Posterior cingulate gyrus (tissue), 11 donors: Measurements from ENCODE around the gene FUS.

Source experiments
- DNase-seq, 10 donors: peaks; one replicate each; pipeline versions ENCODE4 v3.0.0 to v3.0.0-alpha.2; 2020 to 2021; ENCODE audit warnings: mixed read lengths in 3 of 10
- intact Hi-C: fragments of 100-400 bp; cut with DNase I; formaldehyde crosslinking; loops from one replicate; pipeline ENCODE4 v1.15.1; 2023

Gene FUS

DNA sequence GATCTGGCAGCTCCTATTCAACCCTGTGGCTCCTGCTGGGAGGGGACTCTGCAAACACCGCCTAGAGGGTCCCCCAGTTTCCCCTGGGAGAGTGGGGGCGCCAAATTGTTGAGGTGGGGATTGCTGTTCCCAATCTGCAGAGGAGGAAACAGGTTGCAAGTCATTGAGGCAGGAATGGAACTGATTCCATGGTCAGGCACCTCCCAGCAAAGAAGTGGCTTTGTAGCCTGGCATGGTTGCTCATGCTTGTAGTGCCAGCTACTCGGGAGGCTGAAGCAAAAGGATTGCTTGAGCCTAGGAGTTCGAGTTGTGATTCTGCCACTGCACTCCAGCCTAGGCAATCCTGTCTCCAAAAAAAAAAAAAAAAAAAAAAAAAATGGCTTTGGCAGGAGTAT lies 37.2 kb downstream of the FUS start:
- no peak for DNase-seq
- intact Hi-C loops: no loop called here

DNA sequence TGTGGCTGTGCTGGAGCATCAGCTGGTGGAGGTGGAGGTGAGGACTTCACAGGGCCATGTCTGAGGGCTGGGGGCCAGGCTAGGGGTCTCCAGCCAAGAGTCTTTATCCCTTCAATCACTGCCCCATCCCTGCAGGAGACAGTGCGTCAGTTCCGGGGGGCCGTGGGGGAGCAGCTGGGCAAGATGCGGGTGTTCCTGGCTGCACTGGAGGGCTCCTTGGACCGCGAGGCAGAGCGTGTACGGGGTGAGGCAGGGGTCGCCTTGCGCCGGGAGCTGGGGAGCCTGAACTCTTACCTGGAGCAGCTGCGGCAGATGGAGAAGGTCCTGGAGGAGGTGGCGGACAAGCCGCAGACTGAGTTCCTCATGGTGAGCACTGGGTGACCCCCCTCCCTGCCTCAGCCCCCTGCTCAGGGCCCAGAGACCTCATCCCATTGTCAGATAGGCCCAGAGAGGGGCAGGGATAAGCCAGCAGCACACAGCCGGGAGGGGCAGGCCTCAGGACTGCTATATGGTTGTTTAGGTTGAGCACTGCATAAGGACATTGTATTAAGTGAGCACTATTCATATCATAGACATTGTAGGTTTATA lies 39.3 kb downstream of the FUS start:
- DNase-seq: peak in 3 of 10 donors; percentile 25 to 77 (median 74)
- intact Hi-C loops: no loop called here

DNA sequence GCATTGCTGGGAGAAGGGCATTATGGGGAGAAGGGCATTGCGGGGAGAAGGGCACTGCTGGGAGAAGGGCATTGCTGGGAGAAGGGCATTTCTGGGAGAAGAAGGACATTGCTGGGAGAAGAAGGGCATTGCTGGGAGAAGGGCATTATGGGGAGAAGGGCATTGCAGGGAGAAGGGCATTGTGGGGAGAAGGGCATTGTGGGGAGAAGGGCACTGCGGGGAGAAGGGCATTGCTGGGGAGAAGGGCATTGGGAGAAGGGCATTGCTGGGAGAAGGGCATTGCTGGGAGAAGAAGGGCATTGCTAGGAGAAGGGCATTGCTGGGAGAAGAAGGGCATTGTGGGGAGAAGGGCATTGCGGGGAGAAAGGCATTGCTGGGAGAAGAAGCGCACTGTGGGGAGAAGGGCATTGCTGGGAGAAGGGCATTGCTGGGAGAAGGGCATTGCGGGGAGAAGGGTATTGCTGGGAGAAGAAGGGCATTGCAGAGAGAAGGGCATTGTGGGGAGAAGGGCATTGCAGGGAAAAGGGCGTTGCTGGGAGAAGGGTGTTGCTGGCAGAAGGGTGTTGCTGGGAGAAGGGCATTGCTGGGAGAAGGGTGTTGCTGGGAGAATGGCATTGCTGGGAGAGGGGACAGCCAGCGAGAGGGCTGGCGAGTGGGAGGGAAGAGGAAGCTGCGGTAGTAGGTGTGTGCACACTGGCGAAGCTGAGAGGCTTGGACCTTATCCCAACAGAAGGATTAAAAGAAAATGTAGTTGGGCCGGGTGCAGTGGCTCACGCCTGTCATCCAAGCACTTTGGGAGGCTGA lies 41.6 kb downstream of the FUS start:
- peak in 3 of 10 donors; percentile 33 to 64 (median 62) for DNase-seq
- intact Hi-C loops: no loop called here

DNA sequence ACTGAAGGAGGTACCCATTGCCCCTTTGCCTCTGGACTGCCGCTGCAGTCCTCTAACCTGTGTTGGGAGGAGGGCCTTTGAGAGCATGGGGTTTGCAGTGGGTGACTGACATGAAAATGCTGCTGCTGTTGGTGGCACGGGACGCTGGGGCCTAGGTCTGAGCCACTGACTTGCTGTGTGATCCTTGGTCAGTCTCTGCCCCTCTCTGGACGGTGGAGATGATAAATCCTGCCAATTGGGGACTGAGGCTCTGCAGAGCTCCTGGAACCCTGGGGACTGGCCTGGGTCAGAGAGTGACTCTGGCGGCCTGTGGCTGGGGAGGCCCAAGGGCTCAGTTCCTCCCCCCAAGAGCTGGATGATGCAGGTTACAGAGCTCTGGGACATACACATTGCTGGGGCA lies 43.1 kb downstream of the FUS start:
- intact Hi-C loops: no loop called here
- DNase-seq: peak in 3 of 10 donors; percentile 33 to 55 (median 50)

DNA sequence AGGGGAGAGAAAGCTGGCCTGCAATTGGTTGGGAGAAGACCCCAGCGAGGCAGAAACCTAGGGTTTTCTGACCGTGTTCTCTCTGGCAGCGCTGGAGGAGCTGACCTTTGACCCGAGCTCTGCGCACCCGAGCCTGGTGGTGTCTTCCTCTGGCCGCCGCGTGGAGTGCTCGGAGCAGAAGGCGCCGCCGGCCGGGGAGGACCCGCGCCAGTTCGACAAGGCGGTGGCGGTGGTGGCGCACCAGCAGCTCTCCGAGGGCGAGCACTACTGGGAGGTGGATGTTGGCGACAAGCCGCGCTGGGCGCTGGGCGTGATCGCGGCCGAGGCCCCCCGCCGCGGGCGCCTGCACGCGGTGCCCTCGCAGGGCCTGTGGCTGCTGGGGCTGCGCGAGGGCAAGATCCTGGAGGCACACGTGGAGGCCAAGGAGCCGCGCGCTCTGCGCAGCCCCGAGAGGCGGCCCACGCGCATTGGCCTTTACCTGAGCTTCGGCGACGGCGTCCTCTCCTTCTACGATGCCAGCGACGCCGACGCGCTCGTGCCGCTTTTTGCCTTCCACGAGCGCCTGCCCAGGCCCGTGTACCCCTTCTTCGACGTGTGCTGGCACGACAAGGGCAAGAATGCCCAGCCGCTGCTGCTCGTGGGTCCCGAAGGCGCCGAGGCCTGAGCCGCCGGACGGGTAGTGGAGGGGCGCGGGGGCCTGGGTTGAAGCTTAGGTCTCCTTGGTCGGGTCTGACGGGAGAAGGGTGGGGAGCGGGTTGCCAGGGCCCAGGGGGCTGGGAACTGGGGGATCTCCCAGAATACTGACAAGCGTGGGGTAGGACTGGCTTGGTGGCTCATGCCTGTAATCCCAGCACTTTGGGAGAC lies 44.4 kb downstream of the FUS start:
- intact Hi-C loops: no loop called here
- DNase-seq: peak in 2 of 10 donors; percentile 62 to 66

DNA sequence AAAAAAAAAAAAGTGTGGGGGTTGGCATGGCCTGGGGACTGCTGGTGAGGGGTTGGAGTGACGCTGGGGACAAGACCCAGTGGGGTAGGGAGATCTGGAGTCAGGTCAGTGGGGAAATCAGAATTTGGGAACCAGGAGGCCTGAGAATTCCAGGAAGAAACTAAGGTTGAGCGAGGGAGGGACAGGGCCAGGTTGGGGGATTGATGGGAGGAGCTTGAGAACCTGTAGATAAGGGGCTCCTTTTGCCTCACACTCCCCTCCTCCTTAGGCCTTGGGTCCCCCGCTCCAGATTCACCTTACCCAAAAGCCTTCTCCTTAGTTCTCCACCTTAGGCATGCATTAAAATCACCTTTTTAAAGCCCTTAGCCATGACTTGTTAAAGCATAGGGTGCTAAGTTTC lies 45.3 kb downstream of the FUS start:
- intact Hi-C loops: no loop called here
- DNase-seq: peak in 2 of 10 donors; percentile 12 to 18

DNA sequence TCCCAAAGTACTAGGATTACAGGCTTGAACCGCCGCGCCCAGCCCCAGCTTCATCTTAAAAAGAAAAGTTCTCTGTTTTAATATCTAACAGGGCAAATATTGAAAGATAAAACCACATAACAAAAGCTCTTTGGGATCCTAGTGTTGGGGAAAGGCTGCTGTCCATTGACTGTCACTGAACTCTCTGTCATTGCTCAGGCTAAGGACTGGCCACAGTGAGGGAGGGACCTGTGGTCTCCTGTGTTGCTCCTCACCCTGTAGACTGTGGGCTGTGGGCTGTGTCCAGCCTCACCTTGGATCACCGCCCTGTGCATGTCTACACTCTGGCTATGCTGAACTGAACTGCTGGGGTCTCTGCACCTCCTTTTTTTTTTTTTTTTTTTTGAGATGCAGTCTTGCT lies 48.3 kb downstream of the FUS start:
- DNase-seq: peak in 2 of 10 donors; percentile 4 to 55
- intact Hi-C loops: no loop called here

DNA sequence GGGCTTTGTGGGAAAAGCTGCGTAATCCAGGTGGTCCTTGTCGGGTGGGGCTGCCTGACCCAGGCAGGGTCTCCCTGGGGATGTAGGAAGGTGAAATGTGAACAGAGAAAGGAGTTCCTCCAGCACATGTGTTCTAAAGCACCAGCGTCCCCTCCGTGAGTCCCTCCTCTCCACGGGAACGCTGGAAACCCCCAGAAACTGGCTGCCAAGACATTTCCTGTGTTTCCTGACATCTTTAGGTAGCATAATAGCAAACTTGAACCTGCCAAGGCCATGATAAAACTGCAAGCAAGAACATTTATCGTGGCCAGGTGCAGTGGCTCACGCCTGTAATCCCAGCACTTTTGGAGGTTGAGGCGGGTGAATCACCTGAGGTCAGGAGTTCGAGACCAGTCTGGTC lies 49.6 kb downstream of the FUS start:
- intact Hi-C loops: no loop called here
- DNase-seq: peak in 2 of 10 donors; percentile 29 to 64

DNA sequence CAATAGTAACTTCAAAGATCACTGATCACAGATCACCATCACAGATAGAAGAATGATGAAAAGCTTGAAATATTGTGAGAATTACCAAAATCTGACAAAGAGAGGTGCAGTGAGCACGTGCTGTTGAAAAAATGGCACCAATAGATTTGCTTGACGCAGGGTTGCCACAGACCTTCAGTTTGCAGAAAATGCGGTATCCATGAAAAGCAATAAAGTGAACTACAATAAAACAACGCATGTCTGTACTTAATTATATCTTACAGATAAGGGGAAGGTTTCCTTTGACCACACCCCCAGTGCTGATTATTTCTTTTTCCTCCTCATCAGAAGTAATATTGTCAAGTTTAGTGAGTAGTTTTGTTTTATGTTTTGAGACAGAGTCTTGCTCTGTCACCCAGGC lies 58.1 kb downstream of the FUS start:
- intact Hi-C loops: no loop called here
- no peak for DNase-seq
